ENCODE data around the gene NAV2.

Gene NAV2

GRCh38 chr11:19915808-19916207 lies 203.2 kb downstream of the NAV2 start:
- no peak overlapping the region for H3K27ac ChIP-seq
- ChIA-PET POLR2A (ENCODE audit: low non-redundant PET) (no interaction called here), CTCF (no interaction called here)
- no peak for DNase-seq (ENCODE audit: low spot score)
- TF ChIP-seq CTCF (conservative IDR thresholded peaks at IDR 0.05; ENCODE audit: low read depth): no peak

- ChIA-PET CTCF (no interaction called here), POLR2A (ENCODE audit: low non-redundant PET) (no interaction called here)
- no peak for DNase-seq (ENCODE audit: low spot score)
- H3K27ac ChIP-seq: no peak overlapping the region
- no peak for TF ChIP-seq CTCF (conservative IDR thresholded peaks at IDR 0.05; ENCODE audit: low read depth)
Measured at GRCh38 chr11:19917069-19917468, 204.4 kb downstream of the NAV2 start.

- ChIA-PET CTCF (interaction anchor here (0.7 to 1.3 kb wide), 7 partner anchors 12 to 210 kb away, joined by 3 to 4 read pairs (median 3); no protein-coding TSS in a partner anchor), POLR2A (ENCODE audit: low non-redundant PET) (no interaction called here)
- TF ChIP-seq CTCF (conservative IDR thresholded peaks at IDR 0.05; ENCODE audit: low read depth): no peak
- no peak overlapping the region for H3K27ac ChIP-seq
- DNase-seq (ENCODE audit: low spot score): no peak
Measured at GRCh38 chr11:19918302-19919049, 205.8 kb downstream of the NAV2 start.

- H3K27ac ChIP-seq: peak overlapping the region; percentile 71
- CTCF ChIA-PET: interaction anchor here (0.7 to 1.3 kb wide), 8 partner anchors 12 to 213 kb away, joined by 3 to 6 read pairs (median 3); no protein-coding TSS in a partner anchor
- DNase-seq (ENCODE audit: low spot score): peak; percentile 73
- no peak for TF ChIP-seq CTCF (conservative IDR thresholded peaks at IDR 0.05; ENCODE audit: low read depth)
- POLR2A ChIA-PET (ENCODE audit: low non-redundant PET): no interaction called here
Measured at GRCh38 chr11:19919050-19919561, 206.5 kb downstream of the NAV2 start.

GRCh38 chr11:19920982-19921381 lies 208.3 kb downstream of the NAV2 start:
- no peak for DNase-seq (ENCODE audit: low spot score)
- POLR2A ChIA-PET (ENCODE audit: low non-redundant PET): no interaction called here
- CTCF ChIA-PET: interaction anchor here (0.7 kb wide), 1 partner anchor 433 kb away, joined by 5 read pairs; no protein-coding TSS in a partner anchor
- no peak for TF ChIP-seq CTCF (conservative IDR thresholded peaks at IDR 0.05; ENCODE audit: low read depth)
- H3K27ac ChIP-seq: no peak overlapping the region

GRCh38 chr11:19921976-19922688 lies 209.5 kb downstream of the NAV2 start:
- no peak for DNase-seq (ENCODE audit: low spot score)
- POLR2A ChIA-PET (ENCODE audit: low non-redundant PET): interaction anchor here (0.6 kb wide), 1 partner anchor 28 kb away, joined by 3 read pairs; no protein-coding TSS in a partner anchor
- CTCF ChIA-PET: interaction anchor here (0.9 kb wide), 1 partner anchor 39 kb away, joined by 3 read pairs; no protein-coding TSS in a partner anchor
- no peak for TF ChIP-seq CTCF (conservative IDR thresholded peaks at IDR 0.05; ENCODE audit: low read depth)
- no peak overlapping the region for H3K27ac ChIP-seq
